MM.1S (cell line): ENCODE measurements around the gene DAB2IP.

ENCODE experiments used
- EZH2 ChIP-seq: fragments of 300-600 bp; sonication (generic); optimal IDR thresholded peaks from 2 replicates; pipeline ENCODE3; 2017; ENCODE audit warnings: low read depth, mild to moderate bottlenecking, antibody characterized with exemption, low read length, mixed read lengths
- EZH2phosphoT487 ChIP-seq: fragments of 300-600 bp; sonication (generic); IDR thresholded peaks from 2 replicates; pipeline ENCODE4 v1.6.1; 2018; ENCODE audit warnings: antibody characterized with exemption, low read length
- TF ChIP-seq, protein P1 (sequence below): fragments of 300-600 bp; sonication (generic); IDR thresholded peaks from 2 replicates; pipeline ENCODE4 v1.5.1; 2016; ENCODE audit warnings: antibody characterized with exemption, low read length, mixed read lengths

DNA sequence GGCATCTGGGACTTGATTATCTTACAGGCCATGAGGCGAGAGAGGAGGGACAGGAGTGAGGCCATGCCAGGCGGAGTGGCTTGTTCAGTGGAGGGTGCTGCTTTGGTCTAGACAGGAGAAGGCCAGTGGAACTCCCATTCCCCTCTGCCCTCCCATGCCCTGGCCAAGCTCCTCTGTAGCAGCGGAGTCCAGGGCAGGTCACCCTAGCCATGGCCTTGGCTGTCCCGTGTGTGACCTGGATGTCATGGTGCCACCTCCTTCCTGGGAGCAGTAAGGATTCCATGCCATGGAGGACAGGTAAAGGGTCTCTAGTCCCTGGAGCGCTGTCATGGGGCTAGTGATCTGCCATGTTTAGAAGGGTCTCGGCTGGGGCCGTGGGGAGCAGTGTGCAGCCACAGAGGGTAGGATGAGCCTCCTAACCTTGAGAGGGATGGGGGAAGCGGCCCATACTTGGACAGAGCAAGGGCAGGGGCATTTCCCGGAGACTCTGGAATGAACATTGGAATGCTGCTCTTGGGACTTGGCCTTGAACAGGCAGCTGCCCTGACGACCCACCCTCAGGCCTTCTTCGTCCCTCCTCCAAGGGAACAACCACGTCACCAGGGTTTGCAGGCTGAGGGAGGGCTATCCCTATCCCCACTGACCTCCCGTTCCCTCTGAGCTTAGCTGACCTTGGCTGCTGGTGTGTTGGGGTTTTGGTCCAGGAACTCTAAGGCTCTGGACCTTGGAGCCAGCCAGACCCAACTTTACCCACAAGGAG, 100.4 kb downstream of the DAB2IP start:
- TF ChIP-seq, protein P1, sequence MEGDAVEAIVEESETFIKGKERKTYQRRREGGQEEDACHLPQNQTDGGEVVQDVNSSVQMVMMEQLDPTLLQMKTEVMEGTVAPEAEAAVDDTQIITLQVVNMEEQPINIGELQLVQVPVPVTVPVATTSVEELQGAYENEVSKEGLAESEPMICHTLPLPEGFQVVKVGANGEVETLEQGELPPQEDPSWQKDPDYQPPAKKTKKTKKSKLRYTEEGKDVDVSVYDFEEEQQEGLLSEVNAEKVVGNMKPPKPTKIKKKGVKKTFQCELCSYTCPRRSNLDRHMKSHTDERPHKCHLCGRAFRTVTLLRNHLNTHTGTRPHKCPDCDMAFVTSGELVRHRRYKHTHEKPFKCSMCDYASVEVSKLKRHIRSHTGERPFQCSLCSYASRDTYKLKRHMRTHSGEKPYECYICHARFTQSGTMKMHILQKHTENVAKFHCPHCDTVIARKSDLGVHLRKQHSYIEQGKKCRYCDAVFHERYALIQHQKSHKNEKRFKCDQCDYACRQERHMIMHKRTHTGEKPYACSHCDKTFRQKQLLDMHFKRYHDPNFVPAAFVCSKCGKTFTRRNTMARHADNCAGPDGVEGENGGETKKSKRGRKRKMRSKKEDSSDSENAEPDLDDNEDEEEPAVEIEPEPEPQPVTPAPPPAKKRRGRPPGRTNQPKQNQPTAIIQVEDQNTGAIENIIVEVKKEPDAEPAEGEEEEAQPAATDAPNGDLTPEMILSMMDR: no peak
- TF ChIP-seq EZH2 (no peak), EZH2phosphoT487 (no peak)
